Left lung (tissue), 10 donors: ENCODE data around the gene ABCA1. TPM values are rescaled to one million over a fixed set of nuclear protein-coding genes. Genes with fewer than 3 reads are reported as not detected.

ENCODE experiments used
- ATAC-seq: fragments of 200-7000 bp; cut with Tn5 transposase; one replicate; pipeline ENCODE4 v1.9.1; 2020; ENCODE audit warnings: moderate library complexity
- DNase-seq, 4 donors: peaks; one replicate each; pipeline ENCODE4 v3.0.0-alpha.2; 2013 to 2020
- H3K27ac ChIP-seq, 2 donors: fragments of 200-600 bp; sonication (generic) in 1 of 2; one replicate each; pipeline versions ENCODE4 v1.5.0 to v1.8.0; 2020 to 2021
- H3K27me3 ChIP-seq, 2 donors: fragments of 200-600 bp; sonication (generic) in 1 of 2; one replicate each; pipeline versions ENCODE4 v1.5.0 to v1.8.0; 2020 to 2021
- H3K36me3 ChIP-seq, 2 donors: fragments of 200-600 bp; sonication (generic) in 1 of 2; one replicate each; pipeline versions ENCODE4 v1.5.0 to v1.8.0; 2020 to 2021
- H3K4me1 ChIP-seq, 2 donors: fragments of 200-600 bp; one replicate each; pipeline ENCODE4 v1.8.0; 2021
- H3K4me3 ChIP-seq, 2 donors: fragments of 200-600 bp; sonication (generic) in 1 of 2; one replicate each; pipeline versions ENCODE4 v1.5.0 to v1.8.0; 2020 to 2021; ENCODE audit warnings: mild to moderate bottlenecking in 1 of 2
- H3K9me3 ChIP-seq, 2 donors: fragments of 200-600 bp; sonication (generic) in 1 of 2; one replicate each; pipeline versions ENCODE4 v1.5.0 to v1.8.0; 2020 to 2021
- intact Hi-C, 2 donors: fragments of 100-400 bp; cut with DNase I; formaldehyde crosslinking; loops; one replicate each; pipeline versions ENCODE4 v1.11.2 to v1.14.2; 2022
- polyA plus RNA-seq, 6 donors: library from polyadenylated mRNA; unstranded; fragments of 120-200 nt; gene quantifications; one replicate each; pipeline ENCODE4 v1.2.1, GENCODE V29; 2013; ENCODE audit not compliant: insufficient read length in 6 of 6
- total RNA-seq, 2 donors: library from RNA; stranded (reverse); fragmentation: NEBNext Ultra II Directional; extraction: Animal tissue kit (Norgen Biotek cat#: 25700); gene quantifications; one replicate each; pipeline ENCODE4 v1.2.1, GENCODE V29; 2021
- TF ChIP-seq, protein P1 (sequence below), 2 donors: fragments of 200-600 bp; sonication (generic) in 1 of 2; IDR thresholded peaks; one replicate each; pipeline versions ENCODE4 v1.5.0 to v1.8.0; 2021; ENCODE audit warnings: antibody characterized with exemption in 2 of 2
- donor health status: DM: no; HTN: yes; CAD: no.
- donor health status: DM: no; HTN: no; CAD: no.

ABCA1 gene
- total and polyA plus RNA-seq, 8 donors, result 12.8 to 53.0 (median 18.2) TPM

DNA sequence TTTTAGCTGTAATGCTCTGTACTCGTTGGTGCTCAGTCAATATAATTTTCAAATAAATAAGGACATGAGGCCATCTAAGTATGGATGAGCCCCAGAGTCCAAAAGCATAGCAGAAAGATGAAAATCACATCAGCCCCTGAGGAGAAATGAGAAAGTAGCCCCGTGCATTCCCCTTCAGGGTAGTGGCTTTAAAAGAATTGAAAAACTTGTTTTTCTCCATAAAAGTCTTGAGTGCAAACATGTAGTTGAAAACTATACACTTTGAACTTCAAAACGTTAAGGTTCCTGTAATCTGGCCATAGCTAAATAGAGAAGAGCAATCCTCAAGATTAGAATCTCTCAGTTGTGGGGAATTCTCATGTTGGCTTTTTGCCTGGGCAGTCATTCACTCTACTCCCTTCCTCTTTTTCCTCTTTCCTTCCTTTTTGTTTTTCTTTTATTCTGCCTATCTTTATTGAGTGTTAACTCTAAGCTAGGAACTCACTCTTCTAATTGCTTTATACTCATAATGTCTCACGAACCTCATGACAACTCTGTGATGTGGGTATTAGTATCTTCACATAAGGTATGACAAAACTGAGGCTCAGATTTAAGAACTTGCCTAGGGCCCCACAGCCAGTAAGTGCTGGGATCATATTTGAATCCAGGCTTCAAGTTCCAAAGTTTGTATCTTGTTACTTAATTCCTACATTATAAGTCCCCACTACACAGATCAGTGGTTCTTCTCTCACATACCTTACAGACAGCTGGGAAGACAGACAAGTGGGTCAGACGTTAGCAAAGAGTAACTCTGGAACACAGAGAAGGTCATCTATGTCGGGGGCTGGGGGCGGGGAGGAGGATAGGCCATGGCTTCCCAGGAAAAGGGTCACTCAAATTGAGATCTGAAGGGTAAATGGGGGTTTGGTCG, 46.4 kb upstream of the ABCA1 start:
- Histone ChIP-seq H3K4me3 (no peak overlapping the region), H3K36me3 (no peaks in the 10 kb centered on the region), H3K4me1 (peaks cover 7 to 15% of the 10 kb centered on the region in 2 donors), H3K27me3 (no peaks in the 10 kb centered on the region), H3K27ac (no peak overlapping the region), H3K9me3 (no peaks in the 10 kb centered on the region)
- DNase-seq (no peak), ATAC-seq (no peak)
- intact Hi-C loops, result no loop called here
- TF ChIP-seq, protein P1, sequence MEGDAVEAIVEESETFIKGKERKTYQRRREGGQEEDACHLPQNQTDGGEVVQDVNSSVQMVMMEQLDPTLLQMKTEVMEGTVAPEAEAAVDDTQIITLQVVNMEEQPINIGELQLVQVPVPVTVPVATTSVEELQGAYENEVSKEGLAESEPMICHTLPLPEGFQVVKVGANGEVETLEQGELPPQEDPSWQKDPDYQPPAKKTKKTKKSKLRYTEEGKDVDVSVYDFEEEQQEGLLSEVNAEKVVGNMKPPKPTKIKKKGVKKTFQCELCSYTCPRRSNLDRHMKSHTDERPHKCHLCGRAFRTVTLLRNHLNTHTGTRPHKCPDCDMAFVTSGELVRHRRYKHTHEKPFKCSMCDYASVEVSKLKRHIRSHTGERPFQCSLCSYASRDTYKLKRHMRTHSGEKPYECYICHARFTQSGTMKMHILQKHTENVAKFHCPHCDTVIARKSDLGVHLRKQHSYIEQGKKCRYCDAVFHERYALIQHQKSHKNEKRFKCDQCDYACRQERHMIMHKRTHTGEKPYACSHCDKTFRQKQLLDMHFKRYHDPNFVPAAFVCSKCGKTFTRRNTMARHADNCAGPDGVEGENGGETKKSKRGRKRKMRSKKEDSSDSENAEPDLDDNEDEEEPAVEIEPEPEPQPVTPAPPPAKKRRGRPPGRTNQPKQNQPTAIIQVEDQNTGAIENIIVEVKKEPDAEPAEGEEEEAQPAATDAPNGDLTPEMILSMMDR (IDR thresholded peaks at IDR 0.05), result no peak

DNA sequence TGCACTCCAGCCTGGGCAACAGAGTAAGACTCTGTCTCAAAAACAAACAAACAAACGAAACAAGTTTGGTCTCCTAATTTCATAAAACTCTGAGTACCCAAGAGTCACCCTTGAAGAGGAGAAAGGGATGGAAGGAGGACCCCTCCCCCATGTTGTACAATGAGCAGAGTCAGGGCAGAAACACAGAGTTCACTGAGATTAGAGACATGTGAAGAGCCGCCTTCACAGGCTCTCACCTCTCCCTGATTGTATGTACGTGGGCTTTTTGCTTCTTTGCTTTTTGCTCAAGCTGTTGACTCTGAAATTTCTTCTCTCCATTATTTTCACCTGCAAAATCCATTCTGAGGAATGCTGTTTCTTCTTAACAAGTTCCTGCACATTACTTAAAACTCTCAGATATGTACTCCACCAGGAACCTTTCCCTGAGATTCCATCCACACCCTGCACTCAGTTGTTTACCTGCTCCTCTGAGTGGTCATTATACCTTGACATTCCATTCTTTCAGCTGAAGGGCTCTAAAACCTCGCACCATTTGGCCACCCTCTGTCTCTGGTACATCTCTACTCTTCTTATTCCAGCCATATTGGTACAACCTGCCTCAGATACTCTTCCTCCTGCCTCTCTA, 44.4 kb upstream of the ABCA1 start:
- peak overlapping the region; percentile 13 to 56 for H3K27ac ChIP-seq

GRCh38 chr9:104971511-104971910, 43.6 kb upstream of the ABCA1 start:
- no peak for ATAC-seq
- Histone ChIP-seq H3K27me3 (no peaks in the 10 kb centered on the region), H3K9me3 (no peaks in the 10 kb centered on the region), H3K4me3 (no peak overlapping the region), H3K4me1 (peaks cover 13 to 31% of the 10 kb centered on the region in 2 donors), H3K36me3 (no peaks in the 10 kb centered on the region), H3K27ac (no peak overlapping the region)
- intact Hi-C loops, result no loop called here
- no peak for DNase-seq
- TF ChIP-seq, protein P1 (IDR thresholded peaks at IDR 0.05), result no peak

More for the DNA sequence above, 44.4 kb upstream of the ABCA1 start:
- TF ChIP-seq, protein P1 (IDR thresholded peaks at IDR 0.05), result no peak
- Histone ChIP-seq H3K4me3 (no peak overlapping the region), H3K9me3 (no peaks in the 10 kb centered on the region), H3K4me1 (peaks cover 13 to 31% of the 10 kb centered on the region in 2 donors), H3K27me3 (no peaks in the 10 kb centered on the region), H3K36me3 (no peaks in the 10 kb centered on the region)
- intact Hi-C loops, result no loop called here
- peak; percentile 56 for ATAC-seq
- no peak for DNase-seq

GRCh38 chr9:104970271-104970987, 42.5 kb upstream of the ABCA1 start:
- H3K36me3 ChIP-seq, result no peaks in the 10 kb centered on the region
- no peak overlapping the region for H3K27ac ChIP-seq
- H3K4me3 ChIP-seq, result no peak overlapping the region
- peaks cover 13 to 31% of the 10 kb centered on the region in 2 donors for H3K4me1 ChIP-seq
- TF ChIP-seq, protein P1 (IDR thresholded peaks at IDR 0.05), result no peak
- no peaks in the 10 kb centered on the region for H3K9me3 ChIP-seq
- H3K27me3 ChIP-seq, result no peaks in the 10 kb centered on the region
- DNase-seq (no peak), ATAC-seq (no peak)
- intact Hi-C loops, result no loop called here
